ENCODE data around the gene ATG16L2. TPM values are rescaled to one million over a fixed set of nuclear protein-coding genes. Genes with fewer than 3 reads are reported as not detected.

ATG16L2 gene
- polyA plus RNA-seq, 1 donor from 2014 or later, result 9.4 TPM

DNA sequence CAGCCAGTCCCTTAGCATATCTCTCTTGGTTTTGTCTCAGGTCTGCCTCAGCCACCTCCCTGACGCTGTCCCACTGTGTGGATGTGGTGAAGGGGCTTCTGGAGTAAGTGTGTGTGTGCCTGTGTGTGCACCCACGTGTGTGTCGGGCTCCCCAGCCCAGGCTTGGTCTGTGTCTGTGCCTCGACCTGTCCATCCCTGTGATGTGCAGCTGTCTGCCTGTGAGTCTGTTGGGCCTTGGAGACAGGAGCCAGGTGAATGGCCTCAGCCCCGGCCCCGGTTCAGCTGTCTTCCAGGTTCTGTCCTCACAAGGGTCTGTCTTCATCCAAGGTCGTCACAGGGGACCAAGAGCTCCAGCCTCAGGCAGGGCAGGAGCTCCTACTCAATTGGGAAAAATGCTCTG, 9.8 kb downstream of the ATG16L2 start:
- Histone ChIP-seq H3K9ac (ENCODE audit: low read length) (no peak overlapping the region), H3K36me3 (ENCODE audit: insufficient read depth, low read length) (no peaks in the 10 kb centered on the region), H3K27ac (ENCODE audit: low read length) (no peak overlapping the region), H2AFZ (ENCODE audit: low read depth, low read length) (no peak overlapping the region), H3K4me3 (ENCODE audit: low read length) (no peak overlapping the region), H3K27me3 (ENCODE audit: insufficient read depth, low read depth, low read length) (no peaks in the 10 kb centered on the region), H3K9me3 (ENCODE audit: low read length) (no peaks in the 10 kb centered on the region), H3K4me2 (ENCODE audit: low read length) (no peak overlapping the region), H3K9me2 (ENCODE audit: insufficient read depth, low read length) (no peaks in the 10 kb centered on the region), H3F3A (ENCODE audit: insufficient read depth, low read length, poor library complexity, severe bottlenecking) (no peaks in the 10 kb centered on the region), H4K20me1 (ENCODE audit: insufficient read depth) (no peaks in the 10 kb centered on the region), H3K79me2 (replicated peaks; ENCODE audit: insufficient read depth, low read length) (no peaks in the 10 kb centered on the region)
- no peak for TF ChIP-seq REST (IDR thresholded peaks at IDR 0.05; ENCODE audit: borderline replicate concordance)
- no peak for TF ChIP-seq CTCF (IDR thresholded peaks at IDR 0.05; ENCODE audit: poor library complexity, severe bottlenecking)
- no peak for TF ChIP-seq TAF1 (IDR thresholded peaks at IDR 0.05; ENCODE audit: low read depth)
- no peak for TF ChIP-seq RAD21 (conservative IDR thresholded peaks at IDR 0.05)
- no peak for TF ChIP-seq SMC3 (conservative IDR thresholded peaks at IDR 0.05; ENCODE audit: poor library complexity)
- no peak for TF ChIP-seq EP300 (conservative IDR thresholded peaks at IDR 0.05; ENCODE audit: poor library complexity, severe bottlenecking)
- no peak for TF ChIP-seq POLR2AphosphoS5 (IDR thresholded peaks at IDR 0.05)
- no peak for TF ChIP-seq EZH2 (IDR thresholded peaks at IDR 0.05; ENCODE audit: borderline replicate concordance, insufficient read depth, low read length, poor library complexity, severe bottlenecking)
- no peak for TF ChIP-seq MXI1 (conservative IDR thresholded peaks at IDR 0.05; ENCODE audit: poor library complexity, severe bottlenecking)

DNA sequence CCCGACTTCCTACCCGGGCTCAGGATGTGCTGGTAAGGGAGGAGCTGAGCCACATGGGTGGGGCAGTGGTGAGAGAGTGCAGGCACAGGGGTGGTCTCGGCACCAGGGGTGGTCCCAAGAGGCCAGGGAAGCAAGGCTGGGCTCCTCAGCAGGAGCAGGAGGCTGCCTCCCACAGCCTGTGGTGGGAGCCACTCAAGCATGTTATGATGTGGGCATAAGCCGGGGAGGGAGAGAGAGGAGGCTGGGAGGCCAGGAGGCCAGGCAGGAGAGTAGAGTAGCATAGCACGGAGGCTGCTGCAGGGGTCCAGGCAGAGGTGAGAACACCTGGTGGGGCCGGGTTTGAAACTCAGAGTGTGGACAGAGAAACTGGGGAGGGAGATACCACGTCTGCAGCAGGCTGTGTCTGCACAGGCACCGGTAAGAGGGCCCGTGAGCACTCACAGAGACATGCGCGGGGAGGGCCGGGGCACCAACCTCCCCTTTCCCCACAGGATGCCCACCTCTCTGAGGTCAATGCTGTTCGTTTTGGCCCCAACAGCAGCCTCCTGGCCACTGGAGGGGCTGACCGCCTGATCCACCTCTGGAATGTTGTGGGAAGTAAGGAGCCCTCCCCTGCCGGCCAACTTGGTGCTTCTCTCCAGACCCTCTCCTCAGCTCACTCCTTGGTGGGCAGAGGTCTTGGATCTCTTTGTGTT, 10.7 kb downstream of the ATG16L2 start:
- Histone ChIP-seq H3K9me3 (ENCODE audit: low read length) (no peaks in the 10 kb centered on the region), H4K20me1 (ENCODE audit: insufficient read depth) (no peaks in the 10 kb centered on the region), H3K27me3 (ENCODE audit: insufficient read depth, low read depth, low read length) (no peaks in the 10 kb centered on the region), H3K9ac (ENCODE audit: low read length) (no peak overlapping the region), H3F3A (ENCODE audit: insufficient read depth, low read length, poor library complexity, severe bottlenecking) (no peaks in the 10 kb centered on the region), H3K36me3 (ENCODE audit: insufficient read depth, low read length) (no peaks in the 10 kb centered on the region), H3K79me2 (replicated peaks; ENCODE audit: insufficient read depth, low read length) (no peaks in the 10 kb centered on the region), H3K4me2 (ENCODE audit: low read length) (no peak overlapping the region), H3K27ac (ENCODE audit: low read length) (no peak overlapping the region), H3K9me2 (ENCODE audit: insufficient read depth, low read length) (no peaks in the 10 kb centered on the region), H3K4me3 (ENCODE audit: low read length) (no peak overlapping the region), H2AFZ (ENCODE audit: low read depth, low read length) (no peak overlapping the region)
- TF ChIP-seq EP300 (conservative IDR thresholded peaks at IDR 0.05; ENCODE audit: poor library complexity, severe bottlenecking) (no peak), RAD21 (conservative IDR thresholded peaks at IDR 0.05) (no peak), POLR2AphosphoS5 (IDR thresholded peaks at IDR 0.05) (no peak), TAF1 (IDR thresholded peaks at IDR 0.05; ENCODE audit: low read depth) (no peak), REST (IDR thresholded peaks at IDR 0.05; ENCODE audit: borderline replicate concordance) (no peak), EZH2 (IDR thresholded peaks at IDR 0.05; ENCODE audit: borderline replicate concordance, insufficient read depth, low read length, poor library complexity, severe bottlenecking) (no peak), MXI1 (conservative IDR thresholded peaks at IDR 0.05; ENCODE audit: poor library complexity, severe bottlenecking) (no peak), CTCF (IDR thresholded peaks at IDR 0.05; ENCODE audit: poor library complexity, severe bottlenecking) (no peak), SMC3 (conservative IDR thresholded peaks at IDR 0.05; ENCODE audit: poor library complexity) (no peak)
